HCEC 1CT (cell line): ENCODE data around the gene FADS6.
A peak's percentile ranks its signal among the peaks of the same experiment; 100 is the strongest.

ENCODE experiments used
- DNase-seq: peaks from one replicate; pipeline ENCODE4 v3.0.0-alpha.2; 2017

The FADS6 gene

GRCh38 chr17:74892974-74893911 lies at the start of gene FADS6:
Gene FADS6 (minus strand): TSS chr17:74893633. CDS start chr17:74893595, 38 bp downstream.
- DNase-seq, result no peak

GRCh38 chr17:74941128-74941725 lies 47.8 kb upstream of the FADS6 start:
- DNase-seq, result no peak

GRCh38 chr17:74939534-74939933 lies 46.1 kb upstream of the FADS6 start:
- no peak for DNase-seq

- no peak for DNase-seq
Measured at GRCh38 chr17:74938194-74938950, 44.9 kb upstream of the FADS6 start.

- no peak for DNase-seq
Measured at GRCh38 chr17:74937064-74938051, 43.9 kb upstream of the FADS6 start.

- no peak for DNase-seq
Measured at GRCh38 chr17:74936470-74936799, 43.0 kb upstream of the FADS6 start.

- no peak for DNase-seq
Measured at GRCh38 chr17:74935585-74936469, 42.4 kb upstream of the FADS6 start, which contains the start of gene OTOP3. Gene OTOP3 (plus strand): TSS chr17:74935898. CDS start chr17:74935922, 24 bp downstream.

GRCh38 chr17:74935048-74935447 lies 41.6 kb upstream of the FADS6 start:
- DNase-seq, result no peak

- no peak for DNase-seq
Measured at GRCh38 chr17:74930535-74931036, 37.2 kb upstream of the FADS6 start.

- no peak for DNase-seq
Measured at GRCh38 chr17:74928786-74929185, 35.4 kb upstream of the FADS6 start.

- DNase-seq, result no peak
Measured at GRCh38 chr17:74925242-74925641, 31.8 kb upstream of the FADS6 start.

GRCh38 chr17:74924250-74924948 lies 31.0 kb upstream of the FADS6 start, which contains the start of gene OTOP2:
Gene OTOP2 (plus strand): TSS chr17:74924273. CDS start chr17:74924633, 360 bp downstream.
- DNase-seq, result no peak

GRCh38 chr17:74923538-74924249 lies 30.3 kb upstream of the FADS6 start:
- DNase-seq, result peak; percentile 3

- no peak for DNase-seq
Measured at GRCh38 chr17:74922694-74923537, 29.5 kb upstream of the FADS6 start, which contains the start of gene USH1G. Gene USH1G (minus strand): TSS chr17:74923255. CDS start chr17:74923073, 182 bp downstream.

GRCh38 chr17:74922172-74922571 lies 28.7 kb upstream of the FADS6 start:
- DNase-seq, result no peak

GRCh38 chr17:74921769-74922168 lies 28.3 kb upstream of the FADS6 start:
- DNase-seq, result no peak

GRCh38 chr17:74921026-74921681 lies 27.7 kb upstream of the FADS6 start:
- DNase-seq, result no peak

- no peak for DNase-seq
Measured at GRCh38 chr17:74920642-74921025, 27.2 kb upstream of the FADS6 start.
